GM12873 (cell line): ENCODE results near the gene RTF1.

Experiments
- CTCF ChIP-seq: IDR thresholded peaks from 2 replicates; pipeline ENCODE4 v1.5.1; 2012; ENCODE audit warnings: low read depth, mild to moderate bottlenecking, moderate library complexity, low read length, control low read depth; ENCODE audit not compliant: insufficient read depth; ENCODE audit errors: missing control alignments

The RTF1 gene

GRCh38 chr15:41530363-41530956 is 113.6 kb downstream of the RTF1 start:
- TF ChIP-seq CTCF, result no peak
